HepG2 (cell line): ENCODE results near the gene NTN3. TPM values are rescaled to one million over a fixed set of nuclear protein-coding genes. Genes with fewer than 3 reads are reported as not detected.

Source experiments
- ATAC-seq: fragments of 200-7000 bp; cut with Tn5 transposase; 3 replicates; pipeline ENCODE4 v1.9.1; 2020; ENCODE audit warnings: mild to moderate bottlenecking, moderate library complexity
- BruUV-seq: library from RNA; stranded (reverse); fragments of 400-500 nt; replicated peaks from 2 replicates; lab custom pipeline; 2021; lab: Mats Ljungman, UMichigan
- CTCF ChIA-PET: fragments of 300-600 bp; formaldehyde crosslinking; extraction: SDS; loops from one replicate; lab custom pipeline; 2021; ENCODE audit warnings: low total read pairs, inconsistent platforms, low intra/inter-chr PET ratio; lab: Yijun Ruan, JAX
- POLR2A ChIA-PET: fragments of 350-600 bp; sonication (Branson Sonifier 250); formaldehyde crosslinking; loops from one replicate; lab custom pipeline; 2020; ENCODE audit warnings: antibody characterized with exemption, inconsistent platforms; lab: Yijun Ruan, JAX
- DNase-seq: peaks from one replicate; pipeline ENCODE4 v3.0.0-alpha.2; 2015; ENCODE audit warnings: low spot score
- FAIRE-seq: peaks from 3 replicates; lab custom pipeline; 2011; peaks lifted over from hg19 to GRCh38; lab: Jason Lieb, UNC
- H2AFZ ChIP-seq: one replicate; pipeline ENCODE4 v1.6.1; 2011; ENCODE audit warnings: low read length, inconsistent platforms
- H3K27ac ChIP-seq: fragments of 300-600 bp; 3 replicates; pipeline ENCODE4 v1.8.0; 2011; ENCODE audit warnings: mixed run types, mild to moderate bottlenecking, mixed read lengths, low read length, inconsistent platforms; ENCODE audit not compliant: insufficient read depth; ENCODE audit errors: extremely low read length
- H3K27me3 ChIP-seq, 2 experiments: fragments of 200-600 bp in 1 of 2; 2 replicates in 1 of 2; 3 replicates in 1 of 2; pipeline versions ENCODE4 v1.6.0 to v1.8.0; 2011; ENCODE audit warnings: low read length in 2 of 2, mild to moderate bottlenecking in 2 of 2, moderate library complexity in 2 of 2, inconsistent platforms in 1 of 2; ENCODE audit not compliant: insufficient read depth in 2 of 2, control insufficient read depth in 1 of 2
- H3K36me3 ChIP-seq, 2 experiments: fragments of 200-600 bp in 1 of 2; replicated peaks in 1 of 2; 2 replicates in 1 of 2; 3 replicates in 1 of 2; pipeline versions ENCODE4 v1.5.1 to v1.8.0; 2011; ENCODE audit warnings: low read length in 2 of 2, inconsistent platforms in 1 of 2; ENCODE audit not compliant: insufficient read depth in 2 of 2, control insufficient read depth in 1 of 2
- H3K4me1 ChIP-seq: 2 replicates; pipeline ENCODE4 v1.5.1; 2012; ENCODE audit warnings: low read length, inconsistent platforms; ENCODE audit not compliant: insufficient read depth
- H3K4me2 ChIP-seq: 2 replicates; pipeline ENCODE4 v1.6.0; 2011; ENCODE audit warnings: low read depth, low read length, inconsistent platforms
- H3K4me3 ChIP-seq, 3 experiments: fragments of 200-600 bp in 1 of 3; sonication (generic), shearing (Covaris generic) in 1 of 3; replicated peaks in 1 of 3; 2 replicates each; pipeline ENCODE4 v1.5.1; 2011 to 2016; ENCODE audit warnings: low read length in 3 of 3, inconsistent platforms in 2 of 3, low read depth in 2 of 3, mild to moderate bottlenecking in 2 of 3, control low read depth in 1 of 3, mixed read lengths in 1 of 3; ENCODE audit not compliant: insufficient read depth in 1 of 3
- H3K79me2 ChIP-seq: one replicate; pipeline ENCODE4 v1.6.1; 2011; ENCODE audit warnings: low read length, inconsistent platforms; ENCODE audit not compliant: insufficient read depth
- H3K9ac ChIP-seq: 2 replicates; pipeline ENCODE4 v1.6.0; 2011; ENCODE audit warnings: mild to moderate bottlenecking, low read depth, low read length, inconsistent platforms; ENCODE audit not compliant: insufficient read depth
- H3K9me3 ChIP-seq: 2 replicates; pipeline ENCODE4 v1.5.1; 2012; ENCODE audit warnings: mild to moderate bottlenecking, low read length
- H4K20me1 ChIP-seq: 2 replicates; pipeline ENCODE4 v1.6.0; 2011; ENCODE audit warnings: inconsistent platforms, mild to moderate bottlenecking, low read length, moderate library complexity; ENCODE audit not compliant: insufficient read depth
- AGO2 ChIP-seq: fragments of 200-400 bp; formaldehyde crosslinking; optimal IDR thresholded peaks from 2 replicates; pipeline ENCODE3; 2017; ENCODE audit warnings: mild to moderate bottlenecking, low read depth, low read length, moderate library complexity
- CHD2 ChIP-seq: IDR thresholded peaks from 2 replicates; pipeline ENCODE4 v1.6.1; 2011; ENCODE audit warnings: low read depth, low read length, improper control_type of control experiment
- CTCF ChIP-seq: sonication (generic); formaldehyde crosslinking; IDR thresholded peaks from 2 replicates; pipeline ENCODE4 v1.5.0; 2020; ENCODE audit warnings: mild to moderate bottlenecking, missing genetic modification reagents, moderate library complexity
- DNMT3B ChIP-seq: conservative IDR thresholded peaks from 2 replicates; pipeline ENCODE4 v1.6.1; 2016; ENCODE audit warnings: missing biosample characterization, control low read depth
- MTA3 ChIP-seq: sonication (generic); formaldehyde crosslinking; IDR thresholded peaks from 2 replicates; pipeline ENCODE4 v1.4.0; 2020; ENCODE audit warnings: missing genetic modification reagents
- RBFOX2 ChIP-seq: fragments of 200-400 bp; formaldehyde crosslinking; IDR thresholded peaks from 2 replicates; pipeline ENCODE4 v1.6.1; 2017; ENCODE audit warnings: low read depth, mild to moderate bottlenecking, low read length
- TEAD2 ChIP-seq: sonication (generic); formaldehyde crosslinking; IDR thresholded peaks from 2 replicates; pipeline ENCODE4 v1.9.0; 2021; ENCODE audit warnings: missing genetic modification reagents
- ZNF17 ChIP-seq: sonication (generic); formaldehyde crosslinking; IDR thresholded peaks from 2 replicates; pipeline ENCODE4 v1.5.0; 2020; ENCODE audit warnings: mild to moderate bottlenecking, missing genetic modification reagents
- ZNF512B ChIP-seq: sonication (generic); formaldehyde crosslinking; IDR thresholded peaks from 2 replicates; pipeline ENCODE4 v1.5.1; 2020; ENCODE audit warnings: missing genetic modification reagents, mild to moderate bottlenecking, borderline replicate concordance
- ZNF513 ChIP-seq: sonication (generic); formaldehyde crosslinking; conservative IDR thresholded peaks from 2 replicates; pipeline ENCODE4 v1.5.0; 2020; ENCODE audit warnings: missing genetic modification reagents
- WGBS: methylation state at CpG from one replicate; pipeline ENCODE4 v1.1.6; 2017; ENCODE audit warnings: low lambda C conversion rate; 5-methylcytosine and 5-hydroxymethylcytosine counted together
- in situ Hi-C: cut with HindIII; loops from 2 replicates; pipeline ENCODE4 v1.10.0; 2017; ENCODE audit warnings: low pct_unique_long_range_greater_than_20kb; ENCODE audit not compliant: extremely low pct_ligation_motif_present
- intact Hi-C: fragments of 100-400 bp; cut with micrococcal nuclease; formaldehyde crosslinking; loops from one replicate; pipeline ENCODE4 v1.10.0; 2022; ENCODE audit not compliant: unreplicated experiment
- polyA plus RNA-seq, 8 experiments: library from polyadenylated mRNA; depleted of rRNA in 3 of 8; stranded (reverse) in 7 of 8; unstranded in 1 of 8; fragments of >200 nt; fragmentation: Illumina TruSeq in 4 of 8; extraction: Trizol in 4 of 8; gene quantifications; 2 replicates each; pipeline versions ENCODE4 v1.2.1 to v1.2.3, GENCODE V29; 2011 to 2016; ENCODE audit warnings: low read depth in 4 of 8, missing spikeins in 1 of 8, mixed read lengths in 1 of 8; ENCODE audit not compliant: insufficient read depth in 1 of 8
- total RNA-seq, 5 experiments: library from RNA; depleted of rRNA; stranded (reverse); fragments of >200 nt; fragmentation: Illumina TruSeq; extraction: Trizol; gene quantifications; 2 replicates each; pipeline ENCODE4 v1.2.3, GENCODE V29; 2016; ENCODE audit warnings: low read depth in 1 of 5

NTN3 gene
- total and polyA plus RNA-seq, 2 of the 13 experiments (the other 11 are each of a cell fraction or from before 2014, with no cell fraction given) = 0.09 to 0.20 TPM

GRCh38 chr16:2462031-2462866 is 8.8 kb upstream of the NTN3 start:
- H3K9ac ChIP-seq = no peak overlapping the region
- intact Hi-C loops = no loop called here
- no TSS peak for BruUV-seq
- no peaks in the 10 kb centered on the region for H3K27me3 ChIP-seq
- ChIA-PET POLR2A (no interaction called here), CTCF (no interaction called here)
- H3K4me3 ChIP-seq = no peak overlapping the region
- DNase-seq (no peak), ATAC-seq (no peak)
- H4K20me1 ChIP-seq = no peaks in the 10 kb centered on the region
- no peaks in the 10 kb centered on the region for H3K9me3 ChIP-seq
- TF ChIP-seq MTA3 = no peak
- TF ChIP-seq RBFOX2 = 0 out of 2 replicates have a peak, but pooled peaks have one; percentile 26
- TF ChIP-seq TEAD2 (CRISPR knock-in tag) = no peak
- TF ChIP-seq ZNF17 (CRISPR knock-in tag) = no peak
- TF ChIP-seq ZNF513 = no peak
- peak; percentile 39 for TF ChIP-seq AGO2
- no peak for TF ChIP-seq CTCF (CRISPR knock-in tag)
- TF ChIP-seq DNMT3B (CRISPR knock-in tag) = no peak
- no peak for TF ChIP-seq CHD2
- no peak for TF ChIP-seq ZNF512B (CRISPR knock-in tag)
- TF ChIP-seq, all 625 proteins: peak for 2
- H3K36me3 ChIP-seq = peaks cover 0 to under 1% of the 10 kb centered on the region in 2 experiments; a peak in 2 of 5 replicates
- no peak overlapping the region for H3K27ac ChIP-seq
- H2AFZ ChIP-seq = no peak overlapping the region
- H3K4me2 ChIP-seq = no peak overlapping the region
- no peak for FAIRE-seq
- in situ Hi-C loops = no loop called here
- no peaks in the 10 kb centered on the region for H3K79me2 ChIP-seq
- WGBS = 97% methylated on average over 13 of the region's 23 CpGs
- H3K4me1 ChIP-seq = peaks cover 24% of the 10 kb centered on the region
